ENCODE measurements around the gene ARID1B. TPM values are rescaled to one million over a fixed set of nuclear protein-coding genes. Genes with fewer than 3 reads are reported as not detected.

The ARID1B gene
- total RNA-seq, 2 donors from 2014 or later, result 53.1 to 69.5 TPM

DNA sequence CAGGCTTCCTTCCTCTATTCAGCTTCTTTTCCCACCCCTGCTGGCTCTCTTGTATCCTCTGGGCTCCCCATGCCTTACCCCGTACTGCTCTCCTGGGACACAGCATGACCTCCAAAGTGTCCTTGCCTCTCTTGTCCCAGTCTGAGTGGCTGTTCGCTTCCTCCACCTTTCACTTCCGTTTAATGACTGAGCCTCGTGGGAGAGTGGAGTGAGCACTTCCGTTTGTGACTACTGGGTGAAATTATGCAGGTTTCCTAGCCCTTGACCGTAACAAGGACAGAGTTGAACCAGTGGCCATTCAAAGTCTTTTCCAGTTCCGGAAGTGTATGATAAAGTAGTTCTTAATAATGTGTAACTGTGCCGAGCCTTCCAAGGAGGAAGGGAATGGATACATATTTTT lies 109.2 kb downstream of the ARID1B start:
- Mint-ChIP-seq H3K27ac (peak overlapping the region in 1 of 2 donors; percentile 61), H3K9me3 (no peaks in the 10 kb centered on the region), H3K36me3 (peaks cover 0 to 6% of the 10 kb centered on the region in 2 donors)
- DNase-seq (ENCODE audit: low spot score in 2 of 2) (no peak), ATAC-seq (peak in 1 of 2 donors; percentile 46)

DNA sequence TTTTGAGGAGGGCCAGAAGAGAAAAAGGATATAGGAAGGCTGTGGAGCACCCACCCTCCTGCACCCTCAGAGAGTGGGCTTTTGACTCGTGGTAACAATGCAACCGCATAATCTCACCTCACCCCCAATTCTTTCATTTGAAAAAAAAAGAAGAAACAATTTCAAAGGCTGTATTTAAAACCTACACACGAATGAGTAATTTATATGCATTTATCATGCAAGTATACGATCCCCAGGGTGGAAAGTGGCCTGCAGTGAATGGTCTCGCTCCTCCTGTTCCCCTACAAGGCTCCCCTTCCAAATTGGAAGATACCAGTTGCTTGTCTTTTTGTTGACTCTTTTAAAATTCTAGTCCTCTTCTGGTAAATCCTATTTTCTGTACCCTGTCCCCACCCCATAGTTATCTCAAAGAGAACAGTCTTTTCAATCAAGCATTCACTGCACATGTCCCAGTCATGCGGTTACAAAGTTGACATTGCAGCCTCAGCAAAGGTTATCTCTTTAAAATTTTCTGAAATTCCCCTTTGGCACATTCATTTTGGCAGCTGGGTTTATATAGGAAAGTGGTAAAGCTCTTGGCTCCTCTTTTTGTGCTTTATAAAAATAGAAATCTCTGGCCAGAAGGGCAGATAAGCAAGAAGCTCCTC lies 110.6 kb downstream of the ARID1B start:
- DNase-seq (ENCODE audit: low spot score in 2 of 2) (no peak), ATAC-seq (peak in 1 of 2 donors; percentile 64)
- Mint-ChIP-seq H3K27ac (no peak overlapping the region), H3K36me3 (peaks cover 0 to 6% of the 10 kb centered on the region in 2 donors), H3K9me3 (no peaks in the 10 kb centered on the region)

DNA sequence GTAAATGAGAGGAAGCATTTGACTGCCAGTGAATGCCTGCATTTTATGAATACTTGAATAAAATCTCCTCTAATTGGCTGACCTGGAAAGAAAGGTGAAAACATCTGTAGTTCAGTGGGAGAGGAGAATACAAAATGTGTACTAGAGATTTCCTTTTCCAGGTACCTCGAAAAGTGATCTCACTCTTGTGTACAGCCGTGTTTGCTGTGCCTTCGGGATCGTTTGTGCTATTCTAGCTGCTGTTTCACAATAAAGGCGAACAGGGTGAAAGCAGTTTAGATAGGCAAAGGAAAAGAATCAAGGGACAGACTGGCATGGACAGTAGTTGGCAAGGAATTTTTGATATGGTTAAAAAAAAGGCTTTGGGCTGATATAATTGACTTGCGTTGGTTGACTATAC lies 112.3 kb downstream of the ARID1B start:
- ATAC-seq (no peak), DNase-seq (ENCODE audit: low spot score in 2 of 2) (no peak)
- Mint-ChIP-seq H3K36me3 (peaks cover 0 to 6% of the 10 kb centered on the region in 2 donors), H3K27ac (no peak overlapping the region), H3K9me3 (no peaks in the 10 kb centered on the region)

DNA sequence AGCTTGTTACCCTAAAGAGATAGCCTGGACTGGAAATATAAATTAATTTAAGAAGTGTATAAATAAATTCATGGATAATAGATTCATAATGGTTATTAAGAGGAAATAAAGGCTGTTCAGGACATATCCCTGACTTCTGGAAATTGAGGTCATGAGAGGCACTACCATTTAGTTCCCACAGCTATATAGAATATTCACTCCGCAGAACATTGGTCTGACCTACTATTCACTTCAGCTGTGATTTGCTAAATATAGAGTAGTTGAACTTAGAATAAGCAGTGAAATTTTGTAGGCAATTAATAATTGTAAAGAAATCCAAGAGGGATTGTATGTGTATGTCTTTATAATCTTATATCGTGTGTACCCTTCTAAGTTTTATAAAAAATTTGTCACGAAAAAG lies 112.8 kb downstream of the ARID1B start:
- no peak overlapping the region for H3K27ac Mint-ChIP-seq
- H3K9me3 Mint-ChIP-seq, result no peaks in the 10 kb centered on the region
- DNase-seq (ENCODE audit: low spot score in 2 of 2) (no peak), ATAC-seq (no peak)
- H3K36me3 Mint-ChIP-seq, result peaks cover 0 to 6% of the 10 kb centered on the region in 2 donors

DNA sequence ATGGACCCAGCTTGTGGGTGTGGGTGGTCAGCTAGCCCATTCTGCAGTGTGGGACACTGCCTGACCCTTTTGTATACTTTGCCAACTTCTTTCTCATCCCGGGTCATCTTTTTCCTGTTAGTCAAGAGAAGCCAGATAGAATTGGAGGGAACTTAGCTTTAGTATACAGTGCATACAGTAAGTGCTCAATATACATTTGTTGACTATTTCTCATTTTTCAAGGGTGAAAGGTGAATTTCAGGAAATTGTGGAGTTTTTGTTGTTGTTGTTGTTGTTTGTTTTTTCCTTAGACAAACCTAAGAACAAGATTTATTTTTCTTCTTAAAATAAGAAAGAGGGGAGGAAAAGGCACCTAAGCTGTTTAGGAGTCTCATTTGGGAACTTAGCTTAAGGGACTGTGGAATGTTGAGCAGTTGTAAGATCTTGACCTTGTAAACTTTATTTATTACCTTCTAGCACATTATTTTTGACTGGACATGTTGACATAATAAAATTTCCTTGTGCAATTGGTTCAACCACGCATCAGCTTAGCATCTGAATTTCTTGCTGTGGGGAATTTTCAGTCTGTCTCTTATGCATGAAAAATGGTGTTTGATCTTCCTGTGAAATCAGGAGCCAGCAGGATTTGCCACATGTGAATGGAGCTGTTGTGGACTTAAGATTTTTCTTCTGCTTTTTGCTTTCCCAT lies 113.6 kb downstream of the ARID1B start:
- Mint-ChIP-seq H3K36me3 (peaks cover 0 to 6% of the 10 kb centered on the region in 2 donors), H3K27ac (no peak overlapping the region), H3K9me3 (no peaks in the 10 kb centered on the region)
- ATAC-seq (no peak), DNase-seq (ENCODE audit: low spot score in 2 of 2) (no peak)

DNA sequence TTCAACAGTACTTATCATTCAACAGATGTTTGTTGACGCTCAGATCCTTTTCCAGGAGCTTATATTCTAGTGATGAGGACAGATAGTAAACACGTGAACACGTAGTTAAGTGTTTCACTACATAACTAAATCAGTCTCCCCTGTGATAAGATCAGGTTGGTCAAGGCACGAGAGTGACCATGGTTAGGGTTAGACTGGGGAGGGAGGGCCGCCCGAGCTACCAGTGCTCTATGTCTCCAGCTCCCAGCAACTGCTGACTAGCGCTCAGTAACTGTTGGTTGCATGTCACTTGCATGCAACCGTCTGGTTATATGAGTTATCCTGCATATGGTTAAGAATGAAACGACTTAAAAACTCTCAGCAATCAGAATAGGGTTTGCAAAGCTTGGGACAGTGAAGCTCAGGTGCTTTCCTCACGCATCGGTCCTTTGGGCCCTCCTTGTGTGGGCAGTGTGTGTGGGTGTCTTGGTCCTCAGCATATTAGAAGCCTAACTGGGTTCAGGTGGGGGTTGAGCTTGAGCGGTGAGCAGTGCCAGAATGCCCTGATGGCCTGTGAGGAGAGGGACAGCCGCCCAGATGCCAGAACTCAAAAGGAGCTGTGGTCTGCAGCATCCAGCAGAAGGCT lies 120.8 kb downstream of the ARID1B start:
- ATAC-seq, result no peak
- Mint-ChIP-seq H3K36me3 (peaks cover 0 to 7% of the 10 kb centered on the region in 2 donors), H3K27ac (peak overlapping the region in 1 of 2 donors; percentile 36), H3K9me3 (no peaks in the 10 kb centered on the region)
- no peak for DNase-seq (ENCODE audit: low spot score in 2 of 2)

DNA sequence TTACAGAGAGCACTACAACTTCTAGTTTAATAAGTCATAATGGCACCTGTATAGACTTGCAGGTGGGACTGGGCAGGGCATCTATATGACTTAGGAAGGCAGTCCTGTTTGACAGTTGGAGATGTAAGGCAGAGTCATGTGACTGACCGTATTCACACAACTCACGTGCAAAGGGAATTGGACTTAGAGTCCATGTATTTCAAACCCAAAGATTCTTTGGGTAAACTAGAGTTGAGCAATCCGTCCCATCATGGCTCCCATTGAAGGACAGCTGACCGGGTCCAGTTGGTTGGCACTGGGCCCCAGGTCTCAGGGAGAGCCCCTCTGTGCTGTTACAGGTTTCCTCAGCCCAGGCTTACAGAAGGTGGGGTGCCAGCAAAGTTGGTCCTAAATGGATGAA lies 121.9 kb downstream of the ARID1B start:
- Mint-ChIP-seq H3K27ac (peak overlapping the region in 1 of 2 donors; percentile 60), H3K9me3 (no peaks in the 10 kb centered on the region), H3K36me3 (peaks cover 0 to 7% of the 10 kb centered on the region in 2 donors)
- ATAC-seq (no peak), DNase-seq (ENCODE audit: low spot score in 2 of 2) (no peak)

DNA sequence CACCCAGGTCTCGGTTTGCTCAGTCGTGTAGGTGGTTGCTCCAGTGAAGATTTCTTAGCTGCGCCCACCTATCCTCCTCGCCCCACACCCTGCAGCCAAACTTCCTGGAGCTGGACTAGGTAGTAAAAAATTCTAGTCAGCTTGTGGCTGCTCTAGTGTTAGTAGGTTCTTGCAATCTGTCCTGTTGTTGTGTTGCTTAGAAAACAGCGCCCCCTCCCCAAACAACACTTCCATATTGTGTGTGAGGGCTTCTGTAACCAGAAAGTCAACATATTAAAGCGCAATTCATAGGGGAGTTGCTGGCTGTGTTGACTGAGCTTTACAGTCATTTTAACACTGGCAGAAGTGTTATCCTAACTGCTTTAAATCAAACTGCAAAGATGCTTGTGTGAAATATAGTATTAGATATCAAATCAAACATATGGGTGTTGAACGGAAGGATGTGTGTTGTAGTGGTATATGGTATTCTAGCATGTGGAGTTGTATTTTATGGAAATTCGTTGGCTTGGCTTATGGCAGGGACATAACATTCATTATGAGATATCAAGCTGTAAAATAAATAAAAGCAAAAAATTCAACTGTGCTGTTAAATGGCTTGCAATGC lies 122.5 kb downstream of the ARID1B start:
- Mint-ChIP-seq H3K27ac (no peak overlapping the region), H3K9me3 (no peaks in the 10 kb centered on the region), H3K36me3 (peaks cover 0 to 7% of the 10 kb centered on the region in 2 donors)
- no peak for ATAC-seq
- no peak for DNase-seq (ENCODE audit: low spot score in 2 of 2)

DNA sequence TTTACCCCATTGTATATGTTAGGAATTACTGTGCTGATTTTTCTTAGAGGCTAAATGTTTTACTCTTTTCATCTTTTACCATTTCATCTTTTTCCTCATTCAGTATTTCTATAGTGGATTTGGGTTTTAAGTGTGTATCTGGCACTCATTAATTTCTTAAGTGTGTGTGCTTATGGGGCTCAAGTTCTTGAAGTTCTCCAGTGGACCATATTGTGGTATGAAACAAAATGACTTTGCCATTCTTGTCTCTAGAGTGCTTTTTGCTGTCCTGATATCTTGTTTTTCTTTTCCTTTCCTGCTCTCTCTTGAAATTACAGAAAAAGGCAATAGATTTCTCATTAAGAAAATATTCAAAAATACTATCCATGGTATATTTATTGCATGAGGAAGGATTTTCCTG lies 123.1 kb downstream of the ARID1B start:
- DNase-seq (ENCODE audit: low spot score in 2 of 2) (no peak), ATAC-seq (no peak)

DNA sequence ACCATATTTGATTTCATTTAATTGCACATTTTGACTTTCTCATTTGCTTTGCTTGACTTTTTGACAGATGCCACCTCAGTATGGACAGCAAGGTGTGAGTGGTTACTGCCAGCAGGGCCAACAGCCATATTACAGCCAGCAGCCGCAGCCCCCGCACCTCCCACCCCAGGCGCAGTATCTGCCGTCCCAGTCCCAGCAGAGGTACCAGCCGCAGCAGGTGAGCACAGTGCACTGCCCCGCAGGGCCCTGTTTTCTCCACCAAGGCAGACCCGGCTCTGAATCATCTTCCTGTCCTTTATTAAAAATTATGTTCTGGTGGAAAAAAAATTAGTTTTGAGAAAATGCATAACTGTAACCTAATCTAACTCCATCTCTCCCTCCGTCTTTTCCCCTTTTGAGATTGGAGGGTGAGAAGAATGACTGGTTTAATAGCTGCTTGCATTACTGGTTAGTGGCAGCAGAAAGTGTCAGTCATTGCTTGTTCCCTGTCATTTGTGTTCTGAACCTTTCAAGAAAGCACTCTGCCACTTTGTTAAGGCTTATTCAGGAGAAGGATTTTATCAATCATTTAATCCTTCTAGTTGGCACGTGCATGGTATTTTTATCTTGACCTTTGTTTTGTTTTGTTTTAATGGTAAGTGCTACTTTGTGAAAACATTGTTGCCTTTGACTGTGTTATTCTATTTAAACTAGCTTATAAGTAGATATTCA lies 124.3 kb downstream of the ARID1B start:
- ATAC-seq, result no peak
- Mint-ChIP-seq H3K36me3 (peaks cover 0 to 7% of the 10 kb centered on the region in 2 donors), H3K27ac (no peak overlapping the region), H3K9me3 (no peaks in the 10 kb centered on the region)
- DNase-seq (ENCODE audit: low spot score in 2 of 2), result no peak

More for the DNA sequence above, 123.1 kb downstream of the ARID1B start:
- Mint-ChIP-seq H3K9me3 (no peaks in the 10 kb centered on the region), H3K27ac (no peak overlapping the region), H3K36me3 (peaks cover 0 to 7% of the 10 kb centered on the region in 2 donors)

DNA sequence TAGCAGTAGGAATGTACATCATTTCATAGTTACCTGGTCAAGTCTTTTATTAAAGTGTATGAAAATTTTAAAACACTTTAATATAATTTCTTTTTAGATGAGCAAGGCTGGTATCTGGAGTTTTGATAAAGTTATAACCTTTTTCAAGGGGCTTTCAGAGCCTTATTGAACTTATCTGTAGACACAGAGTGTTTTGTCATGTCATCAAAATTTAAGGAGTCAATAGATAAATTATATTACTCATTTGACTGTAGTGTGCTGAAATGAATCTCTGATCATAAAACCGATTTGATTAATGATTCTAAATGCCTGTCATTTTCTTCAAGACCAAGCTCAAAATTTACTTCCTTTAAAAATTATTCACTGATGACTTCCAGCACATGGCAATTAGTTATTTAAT lies 125.6 kb downstream of the ARID1B start:
- peaks cover 0 to 10% of the 10 kb centered on the region in 2 donors for H3K36me3 Mint-ChIP-seq
- ATAC-seq, result no peak

DNA sequence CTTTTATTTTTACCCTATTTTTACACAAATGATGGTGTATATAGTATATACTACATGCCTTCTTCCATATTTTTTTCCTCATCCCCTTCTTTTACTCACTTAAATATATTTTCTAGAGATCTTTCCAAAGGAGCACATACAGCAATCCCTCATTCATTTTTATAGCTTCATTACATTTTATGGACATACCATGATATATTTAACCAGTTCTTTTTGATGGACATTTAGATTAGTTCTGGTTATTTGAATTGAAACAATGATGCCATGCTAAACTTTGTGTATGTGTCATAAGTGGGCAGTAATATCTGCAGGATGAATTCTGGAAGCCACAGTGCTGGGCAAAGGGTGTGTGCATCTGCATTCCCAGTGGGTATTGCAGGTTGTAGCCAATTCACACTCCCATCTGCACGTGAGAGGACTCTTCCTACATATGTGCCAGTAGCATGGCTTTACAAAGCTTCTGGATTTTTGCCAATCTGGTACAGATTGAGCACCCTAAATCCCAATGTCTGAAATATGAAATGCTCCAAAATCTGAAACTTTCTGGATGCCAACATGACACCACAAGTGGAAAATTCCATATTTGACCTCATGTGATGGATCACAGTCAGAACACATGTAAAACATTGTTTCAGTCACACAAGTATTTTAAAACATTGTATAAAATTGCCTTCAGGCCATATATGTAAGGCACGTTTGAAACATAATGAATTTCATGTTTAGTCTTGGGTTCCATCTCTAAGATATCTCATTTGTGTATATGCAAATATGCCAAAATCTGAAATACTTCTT lies 127.2 kb downstream of the ARID1B start:
- no peaks in the 10 kb centered on the region for H3K9me3 Mint-ChIP-seq
- DNase-seq (ENCODE audit: low spot score in 2 of 2) (no peak), ATAC-seq (no peak)
- H3K36me3 Mint-ChIP-seq, result peaks cover 0 to 4% of the 10 kb centered on the region in 2 donors
- H3K27ac Mint-ChIP-seq, result no peak overlapping the region

More for the DNA sequence above, 125.6 kb downstream of the ARID1B start:
- DNase-seq (ENCODE audit: low spot score in 2 of 2), result no peak
- H3K9me3 Mint-ChIP-seq, result no peaks in the 10 kb centered on the region
- H3K27ac Mint-ChIP-seq, result no peak overlapping the region

DNA sequence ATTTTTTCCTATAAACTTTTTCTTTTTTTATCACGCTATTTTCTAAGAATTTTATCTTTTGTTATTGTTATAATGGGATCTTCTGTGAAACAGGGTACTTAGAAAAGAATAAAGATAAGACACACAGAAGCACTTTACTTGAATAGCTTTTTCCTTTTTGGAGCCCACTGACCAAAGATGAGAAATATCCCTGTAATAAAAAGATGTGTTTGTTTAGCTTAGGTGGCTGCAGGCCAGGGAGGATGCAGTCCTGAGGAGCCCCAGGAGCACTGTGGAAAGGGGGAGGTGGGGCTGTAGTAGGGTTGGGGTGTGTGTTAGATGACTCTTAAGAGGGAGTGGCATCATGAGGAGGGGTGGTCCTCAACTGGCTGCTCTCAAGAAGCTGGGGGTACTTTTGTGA lies 128.6 kb downstream of the ARID1B start:
- Mint-ChIP-seq H3K27ac (no peak overlapping the region), H3K9me3 (no peaks in the 10 kb centered on the region)
- no peak for ATAC-seq

DNA sequence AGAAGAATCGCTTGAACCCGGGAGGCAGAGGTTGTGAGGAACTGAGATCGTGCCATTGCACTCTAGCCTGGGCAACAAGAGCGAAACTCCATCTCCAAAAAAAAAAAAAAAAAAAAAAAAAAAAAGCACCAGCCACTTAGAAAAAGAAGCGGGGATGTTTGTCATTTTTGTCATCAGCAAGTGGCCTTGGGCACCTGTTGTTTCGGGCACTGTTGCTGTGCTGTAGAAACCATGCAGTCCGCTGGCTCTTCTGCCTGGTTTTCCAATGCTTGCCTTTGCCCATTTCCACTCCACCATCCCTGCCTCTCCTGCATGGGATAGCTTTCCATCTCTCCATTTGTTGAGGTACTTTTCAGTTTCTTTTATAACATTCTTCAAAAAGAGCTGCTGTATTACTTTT lies 129.3 kb downstream of the ARID1B start:
- Mint-ChIP-seq H3K36me3 (peaks cover 0 to 4% of the 10 kb centered on the region in 2 donors), H3K9me3 (no peaks in the 10 kb centered on the region), H3K27ac (no peak overlapping the region)
- ATAC-seq, result no peak
- no peak for DNase-seq (ENCODE audit: low spot score in 2 of 2)

More for the DNA sequence above, 128.6 kb downstream of the ARID1B start:
- no peak for DNase-seq (ENCODE audit: low spot score in 2 of 2)
- H3K36me3 Mint-ChIP-seq, result peaks cover 0 to 4% of the 10 kb centered on the region in 2 donors

DNA sequence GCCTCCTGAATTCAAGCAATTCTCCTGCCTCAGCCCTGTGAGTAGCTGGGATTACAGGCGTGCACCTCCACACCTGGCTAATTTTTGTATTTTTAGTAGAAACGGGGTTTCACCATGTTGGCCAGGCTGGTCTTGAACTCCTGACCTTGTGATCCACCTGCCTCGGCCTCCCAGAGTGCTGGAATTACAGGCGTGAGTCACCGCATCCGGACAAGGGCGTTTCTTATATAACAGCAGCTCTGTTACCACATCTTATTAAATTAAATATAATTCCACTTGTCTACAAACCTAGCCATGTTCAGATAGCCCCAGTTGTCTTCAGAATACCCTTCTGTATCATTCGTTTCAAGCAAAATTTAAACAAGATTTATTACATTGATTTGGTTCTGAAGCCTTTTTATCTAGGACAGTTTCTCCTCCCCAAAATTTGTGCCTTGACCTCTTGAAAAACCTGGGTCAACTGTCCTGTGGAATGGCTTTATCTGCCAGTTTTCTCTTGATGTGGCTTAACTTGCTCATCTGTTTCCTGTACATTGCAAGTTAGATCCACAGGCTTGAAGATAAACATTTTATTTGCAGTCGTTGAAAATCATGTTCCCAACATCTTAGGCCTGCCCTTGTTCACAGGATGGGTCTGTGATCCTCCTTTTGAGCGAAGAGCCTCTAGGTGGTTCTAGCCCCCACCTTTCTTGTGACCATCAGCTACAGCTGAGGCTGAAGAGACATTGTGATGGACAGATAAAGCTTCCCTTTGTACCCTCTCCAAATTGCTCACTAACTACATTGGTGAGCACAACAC lies 132.2 kb downstream of the ARID1B start:
- Mint-ChIP-seq H3K9me3 (no peaks in the 10 kb centered on the region), H3K27ac (peak overlapping the region in 1 of 2 donors; percentile 41), H3K36me3 (peaks cover 0 to 4% of the 10 kb centered on the region in 2 donors)
- DNase-seq (ENCODE audit: low spot score in 2 of 2) (no peak), ATAC-seq (no peak)
